Measurements from ENCODE around the gene TARBP2. TPM values are rescaled to one million over a fixed set of nuclear protein-coding genes. Genes with fewer than 3 reads are reported as not detected.

TARBP2 gene
- total RNA-seq, 2 donors from 2014 or later, result 23.4 to 45.7 TPM

DNA sequence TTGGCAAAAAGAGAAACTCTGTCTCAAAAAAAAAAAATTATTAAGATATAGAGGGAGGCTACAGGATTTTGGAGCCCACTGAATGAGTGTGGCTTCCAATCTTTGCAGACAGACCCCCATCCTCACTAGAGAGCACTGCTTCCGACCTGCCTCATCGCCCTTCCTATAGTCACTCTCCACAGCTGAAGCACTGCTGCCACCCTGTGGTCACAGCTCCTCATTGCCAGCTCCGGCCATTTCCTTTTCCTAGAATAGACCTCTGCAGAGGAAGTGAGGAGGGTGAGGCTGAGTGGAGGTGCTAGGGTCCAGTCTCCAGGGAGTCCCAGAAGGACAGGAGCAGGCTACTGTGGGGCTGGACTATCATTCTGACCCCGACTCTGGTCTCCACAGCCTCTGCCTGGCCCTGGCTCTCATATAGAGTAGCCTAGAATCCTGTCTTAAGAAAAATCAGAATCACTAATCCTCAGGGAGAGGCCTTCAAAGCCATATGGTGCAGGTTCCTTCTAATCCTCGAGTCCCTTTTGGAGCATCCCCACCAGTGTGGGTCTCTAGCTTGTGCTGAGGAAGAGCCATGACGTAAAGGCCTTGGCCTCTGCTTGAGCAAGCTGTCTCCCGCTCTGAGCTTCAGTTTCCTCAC is 7.6 kb downstream of the TARBP2 start:
- intact Hi-C loops (cut with DNase I), result loop anchor here (2.0 to 10.0 kb wide), 3 partner anchors 156 to 454 kb away; partner anchors contain the start of genes AAAS and TNS2
- Histone ChIP-seq H3K4me1 (replicated peaks) (no peaks in the 10 kb centered on the region), H3K36me3 (no peaks in the 10 kb centered on the region), H3K9me3 (no peaks in the 10 kb centered on the region), H3K27ac (no peak overlapping the region), H3K4me3 (no peak overlapping the region), H3K27me3 (replicated peaks; ENCODE audit: insufficient read depth) (no peaks in the 10 kb centered on the region)
- peak; percentile 77 for DNase-seq (ENCODE audit: low spot score)
- WGBS, result 34% methylated on average over 7 of the region's 7 CpGs
- TF ChIP-seq POLR2A (IDR thresholded peaks at IDR 0.05) (no peak), POLR2AphosphoS5 (IDR thresholded peaks at IDR 0.05) (peak; percentile 71)
- TF ChIP-seq, protein P1, sequence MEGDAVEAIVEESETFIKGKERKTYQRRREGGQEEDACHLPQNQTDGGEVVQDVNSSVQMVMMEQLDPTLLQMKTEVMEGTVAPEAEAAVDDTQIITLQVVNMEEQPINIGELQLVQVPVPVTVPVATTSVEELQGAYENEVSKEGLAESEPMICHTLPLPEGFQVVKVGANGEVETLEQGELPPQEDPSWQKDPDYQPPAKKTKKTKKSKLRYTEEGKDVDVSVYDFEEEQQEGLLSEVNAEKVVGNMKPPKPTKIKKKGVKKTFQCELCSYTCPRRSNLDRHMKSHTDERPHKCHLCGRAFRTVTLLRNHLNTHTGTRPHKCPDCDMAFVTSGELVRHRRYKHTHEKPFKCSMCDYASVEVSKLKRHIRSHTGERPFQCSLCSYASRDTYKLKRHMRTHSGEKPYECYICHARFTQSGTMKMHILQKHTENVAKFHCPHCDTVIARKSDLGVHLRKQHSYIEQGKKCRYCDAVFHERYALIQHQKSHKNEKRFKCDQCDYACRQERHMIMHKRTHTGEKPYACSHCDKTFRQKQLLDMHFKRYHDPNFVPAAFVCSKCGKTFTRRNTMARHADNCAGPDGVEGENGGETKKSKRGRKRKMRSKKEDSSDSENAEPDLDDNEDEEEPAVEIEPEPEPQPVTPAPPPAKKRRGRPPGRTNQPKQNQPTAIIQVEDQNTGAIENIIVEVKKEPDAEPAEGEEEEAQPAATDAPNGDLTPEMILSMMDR (IDR thresholded peaks at IDR 0.05), result peak; percentile 67 to 92 (median 84)

DNA sequence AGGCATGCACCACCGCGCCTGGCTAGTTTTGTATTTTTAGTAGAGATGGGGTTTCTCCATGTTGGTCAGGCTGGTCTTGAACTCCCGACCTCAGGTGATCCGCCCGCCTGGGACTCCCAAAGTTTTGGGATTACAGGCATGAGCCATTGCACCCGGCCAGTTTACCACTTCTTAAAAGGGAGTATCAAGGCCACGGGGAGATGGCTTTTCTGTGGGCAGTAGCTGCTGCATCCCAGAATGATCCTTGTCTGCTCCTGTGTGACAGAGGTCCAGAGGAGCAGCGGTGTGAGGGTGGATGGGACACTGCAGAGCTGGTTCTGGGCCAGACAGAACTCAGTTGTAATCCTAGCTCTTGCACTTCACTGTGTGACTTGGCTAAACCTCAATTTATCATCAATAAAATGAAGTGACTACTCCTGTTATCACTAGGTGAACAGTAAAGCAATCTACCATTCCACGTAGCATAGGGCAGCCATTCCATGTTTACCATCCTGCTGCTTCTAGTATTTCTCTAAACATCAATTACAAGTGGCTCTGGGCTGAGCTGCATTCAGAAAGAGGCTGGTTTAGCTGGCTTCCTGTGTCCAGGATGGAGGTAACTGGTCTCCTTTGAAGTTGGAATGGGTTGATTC is 9.2 kb downstream of the TARBP2 start:
- H3K27ac ChIP-seq, result no peak overlapping the region
- no peaks in the 10 kb centered on the region for H3K4me1 ChIP-seq (replicated peaks)
- no peaks in the 10 kb centered on the region for H3K27me3 ChIP-seq (replicated peaks; ENCODE audit: insufficient read depth)
- TF ChIP-seq, protein P1 (IDR thresholded peaks at IDR 0.05), result no peak
- TF ChIP-seq POLR2AphosphoS5 (IDR thresholded peaks at IDR 0.05), result peak; percentile 58
- H3K9me3 ChIP-seq, result no peaks in the 10 kb centered on the region
- DNase-seq (ENCODE audit: low spot score), result no peak
- no peak overlapping the region for H3K4me3 ChIP-seq
- WGBS, result 85% methylated on average over 9 of the region's 9 CpGs
- intact Hi-C loops (cut with DNase I), result no loop called here
- H3K36me3 ChIP-seq, result no peaks in the 10 kb centered on the region

DNA sequence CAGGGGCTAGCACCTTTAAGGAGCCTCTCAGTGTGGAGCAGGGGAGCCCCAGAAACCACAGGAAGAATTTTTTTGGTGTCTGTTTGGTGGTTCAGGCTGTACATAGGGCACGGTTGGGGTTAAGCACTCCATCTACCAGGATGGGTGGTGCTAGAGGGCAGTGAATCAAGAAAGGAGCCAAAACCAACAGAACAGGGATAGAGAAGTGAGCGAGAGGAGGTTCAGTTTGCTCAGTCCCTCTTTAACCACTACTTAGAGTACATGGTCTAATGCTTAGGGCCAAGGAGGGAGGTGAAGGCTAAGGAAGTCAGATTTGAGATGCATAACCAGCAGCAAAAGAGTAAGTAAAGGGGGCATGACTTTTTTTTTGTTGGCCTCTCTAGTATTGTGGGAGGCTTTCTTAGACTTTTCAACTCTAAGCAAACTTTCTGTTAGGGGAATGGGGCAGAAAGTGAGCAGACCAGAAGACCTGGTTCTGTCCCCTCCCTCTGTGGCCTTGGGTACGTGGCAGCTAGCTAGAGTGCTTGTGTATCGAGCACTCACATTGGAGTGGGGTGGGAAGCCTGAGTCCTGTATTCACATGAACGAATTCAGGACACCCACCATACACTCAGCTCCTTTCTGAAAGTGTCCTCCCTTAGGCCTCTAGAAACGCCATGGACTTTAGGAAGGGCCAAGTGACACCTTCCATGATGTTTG is 12.8 kb downstream of the TARBP2 start:
- TF ChIP-seq POLR2A (IDR thresholded peaks at IDR 0.05), result no peak
- TF ChIP-seq, protein P1 (IDR thresholded peaks at IDR 0.05), result no peak
- no peak for TF ChIP-seq POLR2AphosphoS5 (IDR thresholded peaks at IDR 0.05)
- Histone ChIP-seq H3K27me3 (replicated peaks; ENCODE audit: insufficient read depth) (no peaks in the 10 kb centered on the region), H3K4me1 (replicated peaks) (no peaks in the 10 kb centered on the region), H3K4me3 (no peak overlapping the region), H3K36me3 (peaks cover 0 to 8% of the 10 kb centered on the region in 2 donors), H3K9me3 (no peaks in the 10 kb centered on the region), H3K27ac (no peak overlapping the region)
- WGBS, result 63% methylated on average over 6 of the region's 6 CpGs
- no peak for DNase-seq (ENCODE audit: low spot score)
- intact Hi-C loops (cut with DNase I), result no loop called here

DNA sequence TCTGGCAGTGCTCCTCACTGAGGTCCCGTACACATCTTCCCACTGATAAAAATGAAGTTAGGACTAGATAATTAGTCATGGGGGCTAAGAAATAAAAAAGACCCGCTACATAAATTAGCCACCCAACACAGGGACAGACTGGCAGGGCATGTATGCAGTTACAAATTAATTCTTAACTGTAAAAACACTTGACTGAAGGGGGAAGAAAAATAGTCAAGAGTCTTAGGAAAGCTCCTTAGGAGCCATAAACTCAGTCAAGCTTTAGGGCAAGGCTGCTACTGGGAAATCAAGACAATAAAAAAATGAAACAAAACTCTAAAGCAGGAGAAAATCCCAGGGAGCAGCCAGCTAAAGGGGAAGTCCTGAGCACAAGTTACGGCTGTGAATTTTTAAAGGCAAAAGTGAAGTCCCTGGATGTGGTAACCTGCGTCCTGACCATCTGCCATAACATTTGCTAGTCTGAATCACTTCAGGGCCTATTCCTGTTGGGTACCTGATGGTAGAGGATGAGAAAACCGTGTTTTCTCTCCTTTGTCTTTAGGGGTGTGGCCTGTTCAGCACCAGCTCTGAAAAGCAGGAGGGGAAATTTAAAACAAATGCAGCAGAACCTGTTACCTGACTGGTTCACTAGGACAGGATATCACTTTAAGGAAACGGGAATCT is 13.7 kb downstream of the TARBP2 start:
- TF ChIP-seq POLR2A (IDR thresholded peaks at IDR 0.05) (no peak), POLR2AphosphoS5 (IDR thresholded peaks at IDR 0.05) (no peak)
- TF ChIP-seq, protein P1 (IDR thresholded peaks at IDR 0.05), result no peak
- no peaks in the 10 kb centered on the region for H3K9me3 ChIP-seq
- WGBS, result 66% methylated on average over 6 of the region's 6 CpGs
- no peaks in the 10 kb centered on the region for H3K27me3 ChIP-seq (replicated peaks; ENCODE audit: insufficient read depth)
- peaks cover 0 to 8% of the 10 kb centered on the region in 2 donors for H3K36me3 ChIP-seq
- H3K4me1 ChIP-seq (replicated peaks), result no peaks in the 10 kb centered on the region
- intact Hi-C loops (cut with DNase I), result no loop called here
- DNase-seq (ENCODE audit: low spot score), result no peak
- H3K27ac ChIP-seq, result no peak overlapping the region
- no peak overlapping the region for H3K4me3 ChIP-seq
